DND-41 (cell line): ENCODE data around the gene DPF1.

Experiments
- ATAC-seq: fragments of 200-7000 bp; cut with Tn5 transposase; 3 replicates; pipeline ENCODE4 v1.9.1; 2021; ENCODE audit warnings: low read depth; ENCODE audit not compliant: insufficient read depth
- DNase-seq: peaks from one replicate; pipeline ENCODE4 v3.0.0-alpha.2; 2020
- H2AFZ ChIP-seq: 2 replicates; pipeline ENCODE4 v1.6.0; 2012; ENCODE audit warnings: low read depth, low read length
- H3K27ac ChIP-seq: 2 replicates; pipeline ENCODE4 v1.5.1; 2012; ENCODE audit warnings: low read length, inconsistent platforms
- H3K27me3 ChIP-seq: fragments of 200-600 bp; sonication (generic); 2 replicates; pipeline ENCODE4 v1.6.0; 2012; ENCODE audit warnings: low read length, mild to moderate bottlenecking, inconsistent platforms; ENCODE audit not compliant: insufficient read depth, poor library complexity
- H3K36me3 ChIP-seq: 2 replicates; pipeline ENCODE4 v1.5.1; 2012; ENCODE audit warnings: low read length, inconsistent platforms; ENCODE audit not compliant: insufficient read depth
- H3K4me1 ChIP-seq: 2 replicates; pipeline ENCODE4 v1.5.1; 2012; ENCODE audit warnings: mild to moderate bottlenecking, low read length; ENCODE audit not compliant: insufficient read depth
- H3K4me2 ChIP-seq: 2 replicates; pipeline ENCODE4 v1.6.0; 2012; ENCODE audit warnings: mild to moderate bottlenecking, moderate library complexity, low read length, inconsistent platforms; ENCODE audit not compliant: insufficient read depth
- H3K4me3 ChIP-seq, 2 experiments: fragments of 200-600 bp in 1 of 2; shearing (Covaris generic) in 1 of 2; 2 replicates each; pipeline ENCODE4 v1.5.1; 2012 to 2016; ENCODE audit warnings: inconsistent platforms in 2 of 2, low read length in 2 of 2, mild to moderate bottlenecking in 2 of 2, low read depth in 1 of 2, moderate library complexity in 1 of 2
- H3K79me2 ChIP-seq: 2 replicates; pipeline ENCODE4 v1.6.0; 2012; ENCODE audit warnings: low read length, inconsistent platforms; ENCODE audit not compliant: insufficient read depth
- H3K9ac ChIP-seq: 2 replicates; pipeline ENCODE4 v1.6.0; 2012; ENCODE audit warnings: low read depth, mild to moderate bottlenecking, inconsistent platforms, low read length, moderate library complexity
- H3K9me3 ChIP-seq: 2 replicates; pipeline ENCODE4 v1.5.1; 2012; ENCODE audit warnings: low read length, moderate library complexity, mild to moderate bottlenecking, inconsistent platforms; ENCODE audit not compliant: insufficient read depth, severe bottlenecking
- H4K20me1 ChIP-seq: 2 replicates; pipeline ENCODE4 v1.6.0; 2012; ENCODE audit warnings: low read length; ENCODE audit not compliant: insufficient read depth
- EZH2 ChIP-seq: IDR thresholded peaks from 3 replicates; pipeline ENCODE4 v1.6.1; 2012; ENCODE audit warnings: borderline replicate concordance, low read depth, mild to moderate bottlenecking, moderate library complexity, low read length, inconsistent platforms; ENCODE audit not compliant: severe bottlenecking
- TF ChIP-seq, protein P1 (sequence below): IDR thresholded peaks from 2 replicates; pipeline ENCODE4 v1.5.1; 2012; ENCODE audit warnings: borderline replicate concordance, low read length, moderate library complexity, mild to moderate bottlenecking; ENCODE audit not compliant: poor library complexity, severe bottlenecking; ENCODE audit errors: extremely low read depth

The DPF1 gene

DNA sequence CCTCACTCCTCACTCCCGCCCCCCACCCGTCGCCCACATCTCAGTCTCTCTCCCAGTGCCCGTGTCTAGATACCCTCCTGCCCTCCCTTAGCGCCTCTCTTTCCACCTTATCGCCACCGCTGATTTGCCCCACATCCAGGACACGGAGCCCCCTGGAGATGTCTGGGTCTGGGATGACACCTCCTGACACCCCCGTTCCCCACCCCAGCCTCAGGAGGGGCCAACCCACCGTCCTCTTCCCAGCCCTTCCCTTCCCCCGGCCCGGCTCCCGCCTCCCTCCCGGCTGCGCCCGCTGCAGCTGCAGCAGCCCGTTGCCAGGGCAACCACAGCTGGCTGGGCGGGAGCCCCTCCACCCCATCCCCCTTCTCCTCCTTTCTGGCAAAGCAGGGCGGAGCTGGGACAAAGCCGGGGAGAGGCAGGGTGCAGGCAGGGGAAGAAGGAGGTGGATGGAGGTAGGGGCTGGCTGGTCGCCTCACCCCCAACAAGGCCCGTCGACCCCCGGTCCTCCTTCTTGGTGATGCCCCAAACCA is 13.5 kb downstream of the DPF1 start:
- DNase-seq (peak; percentile 39), ATAC-seq (peak; percentile 18; the same call in 1 of the 3 replicates)
- Histone ChIP-seq H3K9me3 (no peaks in the 10 kb centered on the region), H3K4me1 (peaks cover 14% of the 10 kb centered on the region), H3K27ac (no peak overlapping the region), H3K9ac (no peak overlapping the region), H3K4me2 (no peak overlapping the region), H4K20me1 (peaks cover 11% of the 10 kb centered on the region), H3K4me3 (no peak overlapping the region), H3K36me3 (no peaks in the 10 kb centered on the region), H2AFZ (no peak overlapping the region), H3K27me3 (peaks cover 18% of the 10 kb centered on the region), H3K79me2 (no peaks in the 10 kb centered on the region)
- TF ChIP-seq, protein P1, sequence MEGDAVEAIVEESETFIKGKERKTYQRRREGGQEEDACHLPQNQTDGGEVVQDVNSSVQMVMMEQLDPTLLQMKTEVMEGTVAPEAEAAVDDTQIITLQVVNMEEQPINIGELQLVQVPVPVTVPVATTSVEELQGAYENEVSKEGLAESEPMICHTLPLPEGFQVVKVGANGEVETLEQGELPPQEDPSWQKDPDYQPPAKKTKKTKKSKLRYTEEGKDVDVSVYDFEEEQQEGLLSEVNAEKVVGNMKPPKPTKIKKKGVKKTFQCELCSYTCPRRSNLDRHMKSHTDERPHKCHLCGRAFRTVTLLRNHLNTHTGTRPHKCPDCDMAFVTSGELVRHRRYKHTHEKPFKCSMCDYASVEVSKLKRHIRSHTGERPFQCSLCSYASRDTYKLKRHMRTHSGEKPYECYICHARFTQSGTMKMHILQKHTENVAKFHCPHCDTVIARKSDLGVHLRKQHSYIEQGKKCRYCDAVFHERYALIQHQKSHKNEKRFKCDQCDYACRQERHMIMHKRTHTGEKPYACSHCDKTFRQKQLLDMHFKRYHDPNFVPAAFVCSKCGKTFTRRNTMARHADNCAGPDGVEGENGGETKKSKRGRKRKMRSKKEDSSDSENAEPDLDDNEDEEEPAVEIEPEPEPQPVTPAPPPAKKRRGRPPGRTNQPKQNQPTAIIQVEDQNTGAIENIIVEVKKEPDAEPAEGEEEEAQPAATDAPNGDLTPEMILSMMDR = no peak
- TF ChIP-seq EZH2 = peak; percentile 52

DNA sequence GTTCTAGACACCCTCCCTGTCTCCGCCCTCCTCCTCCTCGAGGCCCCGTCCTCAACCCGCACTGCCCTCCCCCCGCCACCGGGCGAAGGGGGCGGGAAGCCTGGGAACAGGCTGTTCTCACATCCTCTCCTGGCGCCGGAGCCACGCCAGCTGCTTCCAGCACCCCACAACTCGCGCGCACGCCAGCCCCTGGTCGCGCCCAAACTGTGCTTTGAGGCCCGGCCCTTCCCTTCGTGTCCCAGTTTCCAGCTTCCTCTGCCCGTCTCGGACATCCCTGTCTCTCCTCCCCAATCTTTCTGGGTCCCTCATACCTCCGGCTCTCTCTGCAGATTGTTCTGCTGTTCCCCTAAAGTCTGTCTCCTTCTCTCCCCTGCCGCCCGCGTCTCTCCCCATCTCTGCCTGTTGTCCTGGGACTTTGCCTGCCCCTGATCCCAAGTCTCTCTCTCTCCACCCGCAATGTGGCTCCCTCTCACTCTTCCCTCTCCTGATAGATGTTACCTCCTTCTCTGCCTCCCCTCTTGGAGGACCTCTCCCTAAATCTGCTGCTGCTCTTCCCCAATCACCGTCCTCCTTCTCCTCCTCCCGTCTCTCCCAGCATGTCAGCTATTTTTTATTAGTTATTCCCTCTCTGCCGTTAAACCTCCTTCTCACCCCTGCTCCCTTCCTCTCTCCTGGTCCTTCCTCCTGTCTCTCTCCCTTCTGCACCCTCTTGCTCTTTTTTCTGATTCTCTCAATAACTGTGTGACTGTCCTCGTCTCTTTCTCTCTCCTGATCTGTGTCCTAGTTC is 14.2 kb downstream of the DPF1 start:
- ATAC-seq = no peak
- Histone ChIP-seq H3K79me2 (no peaks in the 10 kb centered on the region), H3K27ac (no peak overlapping the region), H4K20me1 (peaks cover 11% of the 10 kb centered on the region), H3K4me2 (no peak overlapping the region), H3K4me3 (no peak overlapping the region), H3K36me3 (no peaks in the 10 kb centered on the region), H3K27me3 (peaks cover 18% of the 10 kb centered on the region), H2AFZ (no peak overlapping the region), H3K9ac (no peak overlapping the region), H3K4me1 (peaks cover 14% of the 10 kb centered on the region), H3K9me3 (no peaks in the 10 kb centered on the region)
- no peak for TF ChIP-seq EZH2
- TF ChIP-seq, protein P1 = no peak
- DNase-seq = no peak

DNA sequence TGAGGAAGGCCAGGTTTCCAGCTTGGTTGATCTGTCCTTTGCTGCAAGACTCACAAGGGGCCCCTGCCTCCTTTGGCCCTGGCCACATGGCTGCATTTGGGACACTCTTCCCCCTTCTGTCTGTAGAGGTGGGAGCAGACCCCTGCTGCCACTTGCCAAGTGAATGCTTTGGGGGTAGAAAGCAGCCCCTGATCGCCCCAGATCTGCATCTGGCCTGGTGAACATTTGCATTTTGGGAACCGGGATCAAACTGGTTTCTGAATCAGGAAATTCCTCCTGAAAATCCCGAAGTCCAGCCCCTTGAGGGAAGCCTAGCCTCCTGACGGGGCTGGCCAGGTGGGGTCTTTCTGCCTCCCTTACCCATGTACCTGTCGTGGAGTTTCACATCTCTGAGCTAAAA is 14.9 kb downstream of the DPF1 start:
- no peak overlapping the region for H3K9ac ChIP-seq
- no peak overlapping the region for H3K4me2 ChIP-seq
- H4K20me1 ChIP-seq = peaks cover 7% of the 10 kb centered on the region

More for the DNA sequence above, 14.9 kb downstream of the DPF1 start:
- H3K9me3 ChIP-seq = no peaks in the 10 kb centered on the region
- no peak for DNase-seq
- no peaks in the 10 kb centered on the region for H3K79me2 ChIP-seq
- no peak overlapping the region for H2AFZ ChIP-seq
- ATAC-seq = no peak
- no peak overlapping the region for H3K4me3 ChIP-seq
- no peak overlapping the region for H3K27ac ChIP-seq
- peaks cover 10% of the 10 kb centered on the region for H3K4me1 ChIP-seq
- H3K27me3 ChIP-seq = peaks cover 18% of the 10 kb centered on the region
- no peaks in the 10 kb centered on the region for H3K36me3 ChIP-seq
- TF ChIP-seq, protein P1 = no peak
- no peak for TF ChIP-seq EZH2
